Liver (tissue), 9 donors: ENCODE measurements around the gene ALG5. TPM values are rescaled to one million over a fixed set of nuclear protein-coding genes. Genes with fewer than 3 reads are reported as not detected.

Experiments used
- DNase-seq: peaks from one replicate; pipeline ENCODE4 v3.0.0-alpha.2; 2017; ENCODE audit warnings: low spot score
- H3K27ac ChIP-seq, 2 donors: one replicate each; pipeline ENCODE4 v1.7.0; 2013; ENCODE audit warnings: inconsistent platforms in 2 of 2, low read length in 2 of 2, control low read depth in 1 of 2, low read depth in 1 of 2, mild to moderate bottlenecking in 1 of 2
- H3K27me3 ChIP-seq, 4 donors: one replicate each; pipeline versions ENCODE4 v1.6.1 to v1.7.0; 2013; ENCODE audit warnings: low read length in 3 of 4, inconsistent platforms in 1 of 4, mild to moderate bottlenecking in 1 of 4, moderate library complexity in 1 of 4; ENCODE audit not compliant: control insufficient read depth in 4 of 4, insufficient read depth in 4 of 4
- H3K36me3 ChIP-seq, 4 donors: one replicate each; pipeline versions ENCODE4 v1.6.1 to v1.7.0; 2013; ENCODE audit warnings: low read length in 3 of 4, mild to moderate bottlenecking in 3 of 4, low read depth in 1 of 4, moderate library complexity in 1 of 4; ENCODE audit not compliant: control insufficient read depth in 4 of 4, insufficient read depth in 3 of 4
- H3K4me1 ChIP-seq, 4 donors: one replicate each; pipeline versions ENCODE4 v1.6.1 to v1.7.0; 2013; ENCODE audit warnings: low read length in 3 of 4, mild to moderate bottlenecking in 3 of 4, moderate library complexity in 1 of 4; ENCODE audit not compliant: control insufficient read depth in 4 of 4, insufficient read depth in 4 of 4
- H3K4me3 ChIP-seq, 3 donors: one replicate each; pipeline versions ENCODE4 v1.6.1 to v1.7.0; 2013; ENCODE audit warnings: low read length in 3 of 3, control low read depth in 1 of 3, low read depth in 1 of 3, mild to moderate bottlenecking in 1 of 3
- H3K9ac ChIP-seq, 2 donors: one replicate each; pipeline ENCODE4 v1.7.0; 2013; ENCODE audit warnings: low read length in 2 of 2, mild to moderate bottlenecking in 2 of 2, moderate library complexity in 2 of 2, control low read depth in 1 of 2, low read depth in 1 of 2
- H3K9me3 ChIP-seq, 4 donors: one replicate each; pipeline versions ENCODE4 v1.6.1 to v1.7.0; 2013; ENCODE audit warnings: low read length in 3 of 4; ENCODE audit not compliant: control insufficient read depth in 4 of 4
- EGR1 ChIP-seq, 2 donors: IDR thresholded peaks; 2 replicates each; pipeline ENCODE4 v1.6.1; 2016 to 2018; ENCODE audit warnings: antibody characterized with exemption in 2 of 2, low read depth in 2 of 2
- FOXA1 ChIP-seq: IDR thresholded peaks from 2 replicates; pipeline ENCODE4 v1.6.1; 2016; ENCODE audit warnings: antibody characterized with exemption
- FOXA2 ChIP-seq: IDR thresholded peaks from 2 replicates; pipeline ENCODE4 v1.6.1; 2016; ENCODE audit warnings: antibody characterized with exemption
- GABPA ChIP-seq, 2 donors: IDR thresholded peaks in 1 of 2; conservative IDR thresholded peaks in 1 of 2; 2 replicates each; pipeline ENCODE4 v1.6.1; 2016; ENCODE audit warnings: antibody characterized with exemption in 2 of 2, mild to moderate bottlenecking in 1 of 2, moderate library complexity in 1 of 2
- HNF4A ChIP-seq, 2 donors: conservative IDR thresholded peaks; 2 replicates each; pipeline ENCODE4 v1.6.1; 2016; ENCODE audit warnings: antibody characterized with exemption in 2 of 2, mild to moderate bottlenecking in 2 of 2
- HNF4G ChIP-seq: IDR thresholded peaks from 2 replicates; pipeline ENCODE4 v1.6.1; 2016; ENCODE audit warnings: antibody characterized with exemption
- JUND ChIP-seq, 2 donors: IDR thresholded peaks; 2 replicates each; pipeline ENCODE4 v1.6.1; 2016; ENCODE audit warnings: antibody characterized with exemption in 2 of 2
- MAX ChIP-seq: IDR thresholded peaks from 2 replicates; pipeline ENCODE4 v1.6.1; 2016; ENCODE audit warnings: antibody characterized with exemption
- NR2F2 ChIP-seq: IDR thresholded peaks from 2 replicates; pipeline ENCODE4 v1.6.1; 2016; ENCODE audit warnings: antibody characterized with exemption
- RAD21 ChIP-seq, 2 donors: IDR thresholded peaks; 2 replicates each; pipeline ENCODE4 v1.6.1; 2016; ENCODE audit warnings: antibody characterized with exemption in 2 of 2, mild to moderate bottlenecking in 2 of 2
- RXRA ChIP-seq, 2 donors: IDR thresholded peaks; 2 replicates each; pipeline ENCODE4 v1.6.1; 2017 to 2018; ENCODE audit warnings: antibody characterized with exemption in 2 of 2, mild to moderate bottlenecking in 1 of 2
- SP1 ChIP-seq: IDR thresholded peaks from 2 replicates; pipeline ENCODE4 v1.6.1; 2018; ENCODE audit warnings: antibody characterized with exemption, mild to moderate bottlenecking
- TAF1 ChIP-seq: conservative IDR thresholded peaks from 2 replicates; pipeline ENCODE4 v1.6.1; 2016; ENCODE audit warnings: antibody characterized with exemption, mild to moderate bottlenecking
- YY1 ChIP-seq: IDR thresholded peaks from 2 replicates; pipeline ENCODE4 v1.6.1; 2016; ENCODE audit warnings: antibody characterized with exemption, mild to moderate bottlenecking
- WGBS: extraction: QIAGEN DNeasy Blood & Tissue Kit; methylation state at CpG from one replicate; pipeline ENCODE4 v1.1.7; 2013; 5-methylcytosine and 5-hydroxymethylcytosine counted together
- polyA plus RNA-seq, 2 donors: library from polyadenylated mRNA; stranded (reverse) in 1 of 2; unstranded in 1 of 2; fragments of 200-250 nt in 1 of 2; fragments of >200 nt in 1 of 2; fragmentation: Nextera tagmentation in 1 of 2; extraction: Ambion mirVana in 1 of 2; gene quantifications; one replicate each; pipeline versions ENCODE4 v1.2.1 to v1.2.3, GENCODE V29; 2013 to 2015
- total RNA-seq, 2 donors: library from RNA; depleted of rRNA; stranded (reverse); fragments of >200 nt; gene quantifications; one replicate each; pipeline ENCODE4 v1.2.3, GENCODE V29; 2014
- TF ChIP-seq, protein P1 (sequence below): IDR thresholded peaks from 2 replicates; pipeline ENCODE4 v1.6.1; 2016; ENCODE audit warnings: antibody characterized with exemption, mild to moderate bottlenecking
- TF ChIP-seq, protein P2 (sequence below): IDR thresholded peaks from 2 replicates; pipeline ENCODE4 v1.6.1; 2016; ENCODE audit warnings: antibody characterized with exemption
- TF ChIP-seq, protein P3 (sequence below): fragments of 150-350 bp; IDR thresholded peaks from 2 replicates; pipeline ENCODE4 v1.5.1; 2017; ENCODE audit warnings: improper control_type of control experiment, low read depth, low read length; ENCODE audit not compliant: missing input control
- TF ChIP-seq, protein P4 (sequence below): IDR thresholded peaks from 2 replicates; pipeline ENCODE4 v1.6.1; 2016; ENCODE audit warnings: antibody characterized with exemption
- donor health status: healthy.
- donor health status: healthy.
- donor health status: healthy.
- donor health status: healthy.
- donor health status: healthy.

ALG5 gene
- total and polyA plus RNA-seq, 4 donors, result 20.7 to 60.1 (median 37.5) TPM

DNA sequence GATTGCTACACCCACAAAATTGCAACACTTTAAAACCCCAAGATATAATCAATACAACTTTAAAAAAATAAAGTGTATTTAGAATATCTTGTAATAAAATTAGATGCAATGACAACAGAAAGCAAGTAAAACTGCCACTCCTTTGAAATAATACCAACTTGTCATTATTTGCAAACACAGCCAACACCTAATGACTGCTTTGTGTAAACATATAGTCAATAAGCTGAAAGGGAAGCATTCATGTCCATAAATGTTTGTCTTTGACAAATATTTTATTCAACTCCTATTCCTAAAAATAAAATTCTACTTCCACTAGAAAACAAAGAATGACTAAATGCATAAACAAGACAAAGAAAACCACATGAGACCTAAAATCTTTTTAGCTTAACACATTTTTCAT, 85.7 kb downstream of the ALG5 start:
- Histone ChIP-seq H3K36me3 (no peaks in the 10 kb centered on the region), H3K4me3 (no peak overlapping the region), H3K27me3 (peaks cover 0 to 4% (median 2%) of the 10 kb centered on the region in 4 donors), H3K9me3 (no peaks in the 10 kb centered on the region), H3K27ac (no peak overlapping the region), H3K4me1 (no peaks in the 10 kb centered on the region), H3K9ac (no peak overlapping the region)
- TF ChIP-seq GABPA (IDR thresholded peaks at IDR 0.05 in 1 of 2, conservative IDR thresholded peaks at IDR 0.05 in 1 of 2) (no peak), MAX (no peak), EGR1 (IDR thresholded peaks at IDR 0.05; ENCODE audit: low read depth in 2 of 2) (no peak), TAF1 (no peak), FOXA1 (no peak), RAD21 (IDR thresholded peaks at IDR 0.05) (no peak), SP1 (no peak), YY1 (no peak), HNF4G (no peak), NR2F2 (no peak), RXRA (IDR thresholded peaks at IDR 0.05) (no peak)
- TF ChIP-seq, protein P1, sequence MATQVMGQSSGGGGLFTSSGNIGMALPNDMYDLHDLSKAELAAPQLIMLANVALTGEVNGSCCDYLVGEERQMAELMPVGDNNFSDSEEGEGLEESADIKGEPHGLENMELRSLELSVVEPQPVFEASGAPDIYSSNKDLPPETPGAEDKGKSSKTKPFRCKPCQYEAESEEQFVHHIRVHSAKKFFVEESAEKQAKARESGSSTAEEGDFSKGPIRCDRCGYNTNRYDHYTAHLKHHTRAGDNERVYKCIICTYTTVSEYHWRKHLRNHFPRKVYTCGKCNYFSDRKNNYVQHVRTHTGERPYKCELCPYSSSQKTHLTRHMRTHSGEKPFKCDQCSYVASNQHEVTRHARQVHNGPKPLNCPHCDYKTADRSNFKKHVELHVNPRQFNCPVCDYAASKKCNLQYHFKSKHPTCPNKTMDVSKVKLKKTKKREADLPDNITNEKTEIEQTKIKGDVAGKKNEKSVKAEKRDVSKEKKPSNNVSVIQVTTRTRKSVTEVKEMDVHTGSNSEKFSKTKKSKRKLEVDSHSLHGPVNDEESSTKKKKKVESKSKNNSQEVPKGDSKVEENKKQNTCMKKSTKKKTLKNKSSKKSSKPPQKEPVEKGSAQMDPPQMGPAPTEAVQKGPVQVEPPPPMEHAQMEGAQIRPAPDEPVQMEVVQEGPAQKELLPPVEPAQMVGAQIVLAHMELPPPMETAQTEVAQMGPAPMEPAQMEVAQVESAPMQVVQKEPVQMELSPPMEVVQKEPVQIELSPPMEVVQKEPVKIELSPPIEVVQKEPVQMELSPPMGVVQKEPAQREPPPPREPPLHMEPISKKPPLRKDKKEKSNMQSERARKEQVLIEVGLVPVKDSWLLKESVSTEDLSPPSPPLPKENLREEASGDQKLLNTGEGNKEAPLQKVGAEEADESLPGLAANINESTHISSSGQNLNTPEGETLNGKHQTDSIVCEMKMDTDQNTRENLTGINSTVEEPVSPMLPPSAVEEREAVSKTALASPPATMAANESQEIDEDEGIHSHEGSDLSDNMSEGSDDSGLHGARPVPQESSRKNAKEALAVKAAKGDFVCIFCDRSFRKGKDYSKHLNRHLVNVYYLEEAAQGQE, result no peak
- TF ChIP-seq, protein P2, sequence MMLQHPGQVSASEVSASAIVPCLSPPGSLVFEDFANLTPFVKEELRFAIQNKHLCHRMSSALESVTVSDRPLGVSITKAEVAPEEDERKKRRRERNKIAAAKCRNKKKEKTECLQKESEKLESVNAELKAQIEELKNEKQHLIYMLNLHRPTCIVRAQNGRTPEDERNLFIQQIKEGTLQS, result no peak
- DNase-seq, result no peak

GRCh38 chr13:36912973-36913372, 86.2 kb downstream of the ALG5 start:
- no peak for DNase-seq
- no peak for TF ChIP-seq GABPA (IDR thresholded peaks at IDR 0.05 in 1 of 2, conservative IDR thresholded peaks at IDR 0.05 in 1 of 2)
- TF ChIP-seq, protein P1, result no peak
- TF ChIP-seq FOXA2, result no peak
- no peak for TF ChIP-seq FOXA1
- no peak for TF ChIP-seq HNF4G
- no peak for TF ChIP-seq NR2F2
- TF ChIP-seq RAD21 (IDR thresholded peaks at IDR 0.05), result no peak
- TF ChIP-seq EGR1 (IDR thresholded peaks at IDR 0.05; ENCODE audit: low read depth in 2 of 2), result no peak
- TF ChIP-seq, protein P2, result no peak
- no peak for TF ChIP-seq MAX
- TF ChIP-seq RXRA (IDR thresholded peaks at IDR 0.05), result no peak
- no peak for TF ChIP-seq JUND (IDR thresholded peaks at IDR 0.05)
- no peak for TF ChIP-seq HNF4A (conservative IDR thresholded peaks at IDR 0.05)
- TF ChIP-seq, protein P3, sequence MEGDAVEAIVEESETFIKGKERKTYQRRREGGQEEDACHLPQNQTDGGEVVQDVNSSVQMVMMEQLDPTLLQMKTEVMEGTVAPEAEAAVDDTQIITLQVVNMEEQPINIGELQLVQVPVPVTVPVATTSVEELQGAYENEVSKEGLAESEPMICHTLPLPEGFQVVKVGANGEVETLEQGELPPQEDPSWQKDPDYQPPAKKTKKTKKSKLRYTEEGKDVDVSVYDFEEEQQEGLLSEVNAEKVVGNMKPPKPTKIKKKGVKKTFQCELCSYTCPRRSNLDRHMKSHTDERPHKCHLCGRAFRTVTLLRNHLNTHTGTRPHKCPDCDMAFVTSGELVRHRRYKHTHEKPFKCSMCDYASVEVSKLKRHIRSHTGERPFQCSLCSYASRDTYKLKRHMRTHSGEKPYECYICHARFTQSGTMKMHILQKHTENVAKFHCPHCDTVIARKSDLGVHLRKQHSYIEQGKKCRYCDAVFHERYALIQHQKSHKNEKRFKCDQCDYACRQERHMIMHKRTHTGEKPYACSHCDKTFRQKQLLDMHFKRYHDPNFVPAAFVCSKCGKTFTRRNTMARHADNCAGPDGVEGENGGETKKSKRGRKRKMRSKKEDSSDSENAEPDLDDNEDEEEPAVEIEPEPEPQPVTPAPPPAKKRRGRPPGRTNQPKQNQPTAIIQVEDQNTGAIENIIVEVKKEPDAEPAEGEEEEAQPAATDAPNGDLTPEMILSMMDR, result no peak
- TF ChIP-seq, protein P4, sequence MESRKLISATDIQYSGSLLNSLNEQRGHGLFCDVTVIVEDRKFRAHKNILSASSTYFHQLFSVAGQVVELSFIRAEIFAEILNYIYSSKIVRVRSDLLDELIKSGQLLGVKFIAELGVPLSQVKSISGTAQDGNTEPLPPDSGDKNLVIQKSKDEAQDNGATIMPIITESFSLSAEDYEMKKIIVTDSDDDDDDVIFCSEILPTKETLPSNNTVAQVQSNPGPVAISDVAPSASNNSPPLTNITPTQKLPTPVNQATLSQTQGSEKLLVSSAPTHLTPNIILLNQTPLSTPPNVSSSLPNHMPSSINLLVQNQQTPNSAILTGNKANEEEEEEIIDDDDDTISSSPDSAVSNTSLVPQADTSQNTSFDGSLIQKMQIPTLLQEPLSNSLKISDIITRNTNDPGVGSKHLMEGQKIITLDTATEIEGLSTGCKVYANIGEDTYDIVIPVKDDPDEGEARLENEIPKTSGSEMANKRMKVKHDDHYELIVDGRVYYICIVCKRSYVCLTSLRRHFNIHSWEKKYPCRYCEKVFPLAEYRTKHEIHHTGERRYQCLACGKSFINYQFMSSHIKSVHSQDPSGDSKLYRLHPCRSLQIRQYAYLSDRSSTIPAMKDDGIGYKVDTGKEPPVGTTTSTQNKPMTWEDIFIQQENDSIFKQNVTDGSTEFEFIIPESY, result no peak
- no peak for TF ChIP-seq SP1
- TF ChIP-seq YY1, result no peak
- TF ChIP-seq TAF1, result no peak
- no peak overlapping the region for H3K27ac ChIP-seq
- peaks cover 0 to 3% (median under 1%) of the 10 kb centered on the region in 4 donors for H3K27me3 ChIP-seq
- WGBS, result 74% methylated on average over 2 of the region's 2 CpGs
- H3K36me3 ChIP-seq, result no peaks in the 10 kb centered on the region
- H3K9me3 ChIP-seq, result no peaks in the 10 kb centered on the region
- H3K9ac ChIP-seq, result no peak overlapping the region
- H3K4me1 ChIP-seq, result no peaks in the 10 kb centered on the region
- H3K4me3 ChIP-seq, result no peak overlapping the region
